Thoracic aorta (tissue), 2 donors: ENCODE results near the gene EDDM13. TPM values are rescaled to one million over a fixed set of nuclear protein-coding genes. Genes with fewer than 3 reads are reported as not detected.
"Not testable (repeated sequence)": the region's sequence is repeated elsewhere in the genome, so short reads cannot be mapped to it uniquely, and the experiment has no call there.

Experiments used
- ATAC-seq: fragments of 150-250 bp; one replicate; pipeline ENCODE4 v1.8.0; 2017; ENCODE audit warnings: low read depth; ENCODE audit not compliant: insufficient number of reproducible peaks, low FRiP score
- DNase-seq: peaks from one replicate; pipeline ENCODE4 v3.0.0-alpha.2; 2020; ENCODE audit warnings: low spot score
- H3K27ac ChIP-seq, 2 donors: fragments of 200-600 bp; sonication (generic); 1 replicate in 1 of 2; 2 replicates in 1 of 2; pipeline ENCODE4 v1.5.1; 2016; ENCODE audit warnings: mild to moderate bottlenecking in 2 of 2, moderate library complexity in 2 of 2
- H3K27me3 ChIP-seq: fragments of 200-600 bp; sonication (generic); replicated peaks from 2 replicates; pipeline ENCODE4 v1.6.0; 2016; ENCODE audit warnings: mild to moderate bottlenecking; ENCODE audit not compliant: insufficient read depth
- H3K36me3 ChIP-seq: fragments of 200-600 bp; sonication (generic); one replicate; pipeline ENCODE4 v1.5.1; 2016
- H3K4me1 ChIP-seq, 2 donors: fragments of 200-600 bp; sonication (generic); 1 replicate in 1 of 2; 2 replicates in 1 of 2; pipeline versions ENCODE4 v1.5.1 to v1.6.0; 2016; ENCODE audit warnings: low read depth in 2 of 2, mild to moderate bottlenecking in 1 of 2; ENCODE audit not compliant: control insufficient read depth in 1 of 2
- H3K4me3 ChIP-seq: fragments of 200-600 bp; sonication (generic); 2 replicates; pipeline ENCODE4 v1.5.1; 2016; ENCODE audit warnings: mild to moderate bottlenecking
- H3K9me3 ChIP-seq: fragments of 200-600 bp; sonication (generic); 2 replicates; pipeline ENCODE4 v1.5.1; 2016
- total RNA-seq, 2 donors: library from RNA; depleted of rRNA; stranded (reverse); fragments of >200 nt; gene quantifications; one replicate each; pipeline versions ENCODE4 v1.1.0 to v1.2.3, GENCODE V29; 2016
- TF ChIP-seq, protein P1 (sequence below): fragments of 200-600 bp; sonication (generic); IDR thresholded peaks from one replicate; pipeline ENCODE4 v1.5.1; 2019; ENCODE audit warnings: antibody characterized with exemption

Gene EDDM13, protein sequence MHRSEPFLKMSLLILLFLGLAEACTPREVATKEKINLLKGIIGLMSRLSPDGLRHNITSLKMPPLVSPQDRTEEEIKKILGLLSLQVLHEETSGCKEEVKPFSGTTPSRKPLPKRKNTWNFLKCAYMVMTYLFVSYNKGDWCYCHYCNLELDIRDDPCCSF
- not detected for total RNA-seq

DNA sequence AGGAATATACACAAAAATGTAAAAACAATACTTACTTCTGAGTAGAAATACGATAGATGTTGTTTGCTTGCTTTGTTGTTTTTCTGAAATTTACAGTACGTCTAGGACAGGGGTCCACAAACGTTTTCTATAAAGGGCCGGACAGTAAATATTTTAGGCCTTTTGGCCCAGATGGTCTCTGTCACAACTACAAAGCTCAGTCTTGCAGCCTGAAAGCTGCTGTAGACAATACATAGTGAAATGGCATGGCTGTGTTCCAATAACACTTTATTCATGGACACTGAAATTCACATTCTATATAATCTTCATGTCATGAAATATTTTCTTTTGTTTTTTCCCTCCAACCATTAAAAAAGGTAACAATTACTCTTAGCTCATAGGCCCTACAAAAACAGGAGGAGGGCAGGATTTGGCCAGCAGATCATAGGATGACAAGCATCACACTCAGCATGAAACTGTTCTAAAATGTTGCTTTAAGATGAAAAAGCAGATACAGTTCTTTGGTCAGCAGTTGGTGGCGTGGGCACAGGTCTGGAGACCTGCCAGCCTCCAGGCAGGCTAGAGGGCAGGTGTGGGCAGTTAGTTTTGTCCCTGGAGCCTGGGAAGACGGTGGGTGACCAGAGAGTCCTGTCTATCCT, at the start of gene EDDM13:
EDDM13 (plus strand) TSS at position 588 of the 638 bp plus-strand sequence. CDS start 87 bp downstream, outside the sequence.
- DNase-seq, result no peak
- Histone ChIP-seq H3K27ac (no peak within 1 kb of the TSS), H3K4me3 (no peak within 1 kb of the TSS), H3K36me3 (no peaks in the 10 kb centered on the region), H3K4me1 (no peaks in the 10 kb centered on the region), H3K9me3 (peaks cover 4% of the 10 kb centered on the region), H3K27me3 (no peaks in the 10 kb centered on the region)
- TF ChIP-seq, protein P1, sequence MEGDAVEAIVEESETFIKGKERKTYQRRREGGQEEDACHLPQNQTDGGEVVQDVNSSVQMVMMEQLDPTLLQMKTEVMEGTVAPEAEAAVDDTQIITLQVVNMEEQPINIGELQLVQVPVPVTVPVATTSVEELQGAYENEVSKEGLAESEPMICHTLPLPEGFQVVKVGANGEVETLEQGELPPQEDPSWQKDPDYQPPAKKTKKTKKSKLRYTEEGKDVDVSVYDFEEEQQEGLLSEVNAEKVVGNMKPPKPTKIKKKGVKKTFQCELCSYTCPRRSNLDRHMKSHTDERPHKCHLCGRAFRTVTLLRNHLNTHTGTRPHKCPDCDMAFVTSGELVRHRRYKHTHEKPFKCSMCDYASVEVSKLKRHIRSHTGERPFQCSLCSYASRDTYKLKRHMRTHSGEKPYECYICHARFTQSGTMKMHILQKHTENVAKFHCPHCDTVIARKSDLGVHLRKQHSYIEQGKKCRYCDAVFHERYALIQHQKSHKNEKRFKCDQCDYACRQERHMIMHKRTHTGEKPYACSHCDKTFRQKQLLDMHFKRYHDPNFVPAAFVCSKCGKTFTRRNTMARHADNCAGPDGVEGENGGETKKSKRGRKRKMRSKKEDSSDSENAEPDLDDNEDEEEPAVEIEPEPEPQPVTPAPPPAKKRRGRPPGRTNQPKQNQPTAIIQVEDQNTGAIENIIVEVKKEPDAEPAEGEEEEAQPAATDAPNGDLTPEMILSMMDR, result no peak
- ATAC-seq, result no peak

- H3K4me3 ChIP-seq, result no peak overlapping the region
- no peaks in the 10 kb centered on the region for H3K9me3 ChIP-seq
- no peaks in the 10 kb centered on the region for H3K27me3 ChIP-seq
- H3K4me1 ChIP-seq, result peaks cover 0 to under 1% of the 10 kb centered on the region in 2 donors
- no peaks in the 10 kb centered on the region for H3K36me3 ChIP-seq
- TF ChIP-seq, protein P1, result no peak
- ATAC-seq (no peak), DNase-seq (no peak)
- H3K27ac ChIP-seq, result no peak overlapping the region
These were observed 49.6 kb upstream of the EDDM13 start for GRCh38 chr19:56222901-56223300.

DNA sequence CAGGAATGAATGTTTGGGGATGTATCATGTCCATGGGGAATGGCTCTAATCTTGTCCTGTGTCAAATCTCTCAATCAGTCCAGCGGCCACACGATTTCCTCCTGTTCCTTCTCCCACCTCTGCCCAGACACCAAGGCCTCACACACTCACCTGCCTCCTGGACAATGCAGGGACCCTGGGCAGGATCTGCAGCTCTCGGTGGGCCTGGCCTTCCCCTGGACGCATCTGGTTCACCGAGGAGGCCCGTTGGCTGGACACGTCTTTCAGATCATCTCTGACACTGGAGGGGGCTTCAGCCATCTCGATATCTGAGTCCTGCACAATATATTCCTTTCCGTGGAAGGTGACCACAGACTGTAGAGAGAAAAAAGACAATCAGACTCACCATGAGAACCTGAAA, 49.1 kb upstream of the EDDM13 start:
- no peaks in the 10 kb centered on the region for H3K9me3 ChIP-seq
- no peaks in the 10 kb centered on the region for H3K4me1 ChIP-seq
- DNase-seq (no peak), ATAC-seq (no peak)
- no peak overlapping the region for H3K4me3 ChIP-seq
- TF ChIP-seq, protein P1, result no peak
- no peak overlapping the region for H3K27ac ChIP-seq
- no peaks in the 10 kb centered on the region for H3K36me3 ChIP-seq
- H3K27me3 ChIP-seq, result no peaks in the 10 kb centered on the region

DNA sequence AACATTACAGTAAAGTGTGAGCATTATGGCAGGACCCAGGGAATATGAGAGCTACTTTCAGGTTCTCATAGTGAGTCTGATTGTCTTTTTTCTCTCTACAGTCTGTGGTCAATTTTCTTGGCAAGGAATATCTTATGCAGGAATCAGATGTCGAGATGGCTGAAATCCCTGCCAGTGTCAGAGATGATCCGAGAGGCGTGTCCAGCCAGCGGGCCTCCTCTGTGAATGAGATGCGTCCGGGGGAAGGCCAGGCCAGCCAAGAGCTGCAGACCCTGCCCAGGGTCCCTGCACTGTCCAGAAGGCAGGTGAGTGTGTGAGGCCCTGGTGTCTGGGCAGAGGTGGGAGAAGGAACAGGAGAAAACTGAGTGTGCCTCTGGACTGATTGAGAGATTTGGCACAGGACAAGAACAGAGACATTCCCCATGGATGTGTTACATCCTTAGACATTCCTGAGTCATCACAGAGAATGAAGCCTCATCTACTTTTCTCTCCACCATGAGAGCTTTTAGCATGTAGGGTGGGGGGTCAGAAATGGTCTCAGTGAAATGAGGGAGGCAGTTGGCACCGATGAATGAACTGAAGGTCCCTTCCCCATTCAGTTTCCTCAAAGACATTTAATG, 27.3 kb upstream of the EDDM13 start:
- Histone ChIP-seq H3K36me3 (no peaks in the 10 kb centered on the region), H3K4me1 (no peaks in the 10 kb centered on the region), H3K9me3 (no peaks in the 10 kb centered on the region), H3K27ac (no peak overlapping the region), H3K4me3 (no peak overlapping the region), H3K27me3 (no peaks in the 10 kb centered on the region)
- ATAC-seq, result no peak
- TF ChIP-seq, protein P1, result no peak
- no peak for DNase-seq

DNA sequence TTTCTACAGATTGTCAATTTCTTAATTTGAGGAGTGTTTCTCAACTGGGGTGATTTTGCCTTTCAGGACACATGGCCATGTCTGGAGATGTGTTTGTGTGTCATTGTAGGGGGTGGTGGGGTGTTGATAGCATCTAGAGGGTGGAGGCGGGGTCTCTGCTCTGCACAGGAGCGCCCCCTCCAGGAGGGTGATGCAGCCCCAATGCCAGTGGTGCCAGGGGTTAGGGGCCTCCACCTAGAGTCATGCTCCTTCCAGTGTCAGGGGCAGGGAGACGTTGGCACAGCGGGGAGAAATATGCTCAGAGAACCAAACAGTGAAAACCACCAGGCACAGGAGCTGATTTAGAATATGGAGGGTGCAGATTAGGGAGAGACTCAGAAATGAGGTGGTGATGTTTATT, 26.8 kb upstream of the EDDM13 start:
- not testable (repeated sequence) for H3K27me3 ChIP-seq, H3K27ac ChIP-seq, H3K4me1 ChIP-seq, ATAC-seq, DNase-seq, H3K9me3 ChIP-seq, H3K36me3 ChIP-seq, H3K4me3 ChIP-seq

DNA sequence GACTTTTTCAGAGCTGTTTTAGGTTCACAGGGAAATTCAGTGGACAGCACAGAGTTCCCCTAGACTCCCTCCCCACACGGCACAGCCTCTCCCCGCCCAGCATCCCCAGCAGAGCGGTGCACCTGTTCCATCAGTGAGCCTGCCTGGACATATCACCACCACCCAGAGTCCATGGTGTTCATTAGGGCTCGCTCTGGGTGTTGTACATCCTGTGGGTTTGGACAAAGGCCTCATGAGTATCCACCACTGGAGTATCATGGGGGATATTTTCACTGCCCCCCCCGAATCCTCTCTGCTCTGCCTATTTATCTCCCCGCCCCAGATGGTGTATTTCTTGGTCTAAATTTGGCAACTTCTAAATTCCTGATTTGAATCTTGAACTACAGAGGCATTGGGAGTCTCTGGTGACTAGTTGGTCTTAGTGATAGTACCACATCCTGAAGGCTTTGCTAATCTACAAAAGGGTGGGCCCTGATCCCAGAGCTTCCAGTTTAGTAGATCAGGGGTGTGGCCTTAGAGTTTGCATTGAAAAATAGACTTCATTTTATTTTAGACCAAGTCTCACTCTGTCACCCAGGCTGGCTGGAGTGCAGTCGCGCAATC, 23.7 kb upstream of the EDDM13 start:
- H3K9me3 ChIP-seq, H3K36me3 ChIP-seq, H3K27me3 ChIP-seq, ATAC-seq, DNase-seq, H3K4me1 ChIP-seq, H3K4me3 ChIP-seq, H3K27ac ChIP-seq: not testable (repeated sequence)
